ENCODE measurements around the gene CLCA2. TPM values are rescaled to one million over a fixed set of nuclear protein-coding genes. Genes with fewer than 3 reads are reported as not detected.

The CLCA2 gene
- total and polyA plus RNA-seq, 2 of the 8 experiments (the other 6 are each of a cell fraction or from before 2014, with no cell fraction given) = not detected

DNA sequence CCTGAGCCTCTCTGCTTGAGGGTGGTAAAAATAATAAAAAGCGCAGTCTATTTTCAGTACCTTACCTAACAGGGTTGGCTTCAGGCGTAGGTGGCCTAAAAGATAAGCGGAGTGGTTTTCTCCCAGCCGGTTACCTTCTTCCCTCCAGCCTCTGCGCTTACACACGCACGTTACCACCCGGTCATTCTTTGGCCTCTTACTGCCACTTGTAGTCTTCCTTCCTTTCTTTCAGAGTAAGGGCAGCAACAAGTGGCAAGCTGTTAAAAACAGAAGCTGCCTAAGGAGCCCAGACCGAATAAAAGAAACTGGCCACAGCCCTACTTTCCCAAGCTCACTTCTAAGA is 80.1 kb downstream of the CLCA2 start (continued):
- no peak for TF ChIP-seq HDAC2 (IDR thresholded peaks at IDR 0.05; ENCODE audit: borderline replicate concordance in 1 of 2, low read depth in 2 of 2, low read length in 2 of 2)
- no peak for TF ChIP-seq MAX (IDR thresholded peaks at IDR 0.05)
- TF ChIP-seq CREB1 (IDR thresholded peaks at IDR 0.05) = no peak
- TF ChIP-seq EGR1 (IDR thresholded peaks at IDR 0.05; ENCODE audit: borderline replicate concordance, low read depth, low read length) = no peak
- TF ChIP-seq SIN3A (conservative IDR thresholded peaks at IDR 0.05 in 1 of 2, IDR thresholded peaks at IDR 0.05 in 1 of 2; ENCODE audit: low read depth in 1 of 2, low read length in 2 of 2) = no peak
- TF ChIP-seq YY1 (IDR thresholded peaks at IDR 0.05; ENCODE audit: low read depth, low read length) = no peak

Data from H1 (cell line).